Left lobe of liver (tissue), 2 donors: ENCODE measurements around the gene GRIN2C. TPM values are rescaled to one million over a fixed set of nuclear protein-coding genes. Genes with fewer than 3 reads are reported as not detected.
"Not testable (repeated sequence)": the region's sequence is repeated elsewhere in the genome, so short reads cannot be mapped to it uniquely, and the experiment has no call there.

Experiments
- ATAC-seq: fragments of 200-7000 bp; cut with Tn5 transposase; one replicate; pipeline ENCODE4 v1.9.1; 2020; ENCODE audit warnings: mild to moderate bottlenecking, moderate library complexity
- DNase-seq: peaks from one replicate; pipeline ENCODE4 v3.0.0-alpha.2; 2020; ENCODE audit warnings: low spot score
- total RNA-seq: library from RNA; stranded (reverse); gene quantifications from one replicate; pipeline ENCODE4 v1.2.1, GENCODE V29; 2021
- donor health status: DM: no; HTN: no; CAD: no; lungs with moderate emphysema.
- donor health status: DM: no; HTN: yes; CAD: no.

The GRIN2C gene
- total RNA-seq, 1 donor from 2014 or later, result not detected

- ATAC-seq, result no peak
- DNase-seq, result no peak
Measured at GRCh38 chr17:74881073-74881472, 21.4 kb upstream of the GRIN2C start.

GRCh38 chr17:74879308-74879707, 19.6 kb upstream of the GRIN2C start:
- ATAC-seq, result no peak
- DNase-seq, result no peak

DNA sequence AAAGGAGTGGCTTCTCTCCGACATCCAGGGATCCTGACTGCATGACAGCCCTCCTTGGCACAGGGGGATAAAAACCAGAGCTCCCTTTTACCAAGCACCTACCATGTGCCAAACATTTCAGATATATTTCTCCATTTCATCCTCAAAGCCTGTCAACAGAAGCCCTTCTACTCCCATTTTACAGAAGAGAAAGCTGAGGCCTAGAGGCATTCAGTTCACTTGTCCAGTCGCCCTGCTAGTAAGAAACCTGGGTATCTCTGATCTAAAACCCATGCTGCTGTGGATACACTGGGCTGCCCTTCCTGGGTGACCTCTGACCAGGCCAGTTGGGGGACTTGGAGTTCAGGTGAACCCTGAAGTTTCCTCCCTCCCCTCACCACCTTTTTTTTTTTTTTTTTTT, 19.0 kb upstream of the GRIN2C start:
- no peak for ATAC-seq
- no peak for DNase-seq

DNA sequence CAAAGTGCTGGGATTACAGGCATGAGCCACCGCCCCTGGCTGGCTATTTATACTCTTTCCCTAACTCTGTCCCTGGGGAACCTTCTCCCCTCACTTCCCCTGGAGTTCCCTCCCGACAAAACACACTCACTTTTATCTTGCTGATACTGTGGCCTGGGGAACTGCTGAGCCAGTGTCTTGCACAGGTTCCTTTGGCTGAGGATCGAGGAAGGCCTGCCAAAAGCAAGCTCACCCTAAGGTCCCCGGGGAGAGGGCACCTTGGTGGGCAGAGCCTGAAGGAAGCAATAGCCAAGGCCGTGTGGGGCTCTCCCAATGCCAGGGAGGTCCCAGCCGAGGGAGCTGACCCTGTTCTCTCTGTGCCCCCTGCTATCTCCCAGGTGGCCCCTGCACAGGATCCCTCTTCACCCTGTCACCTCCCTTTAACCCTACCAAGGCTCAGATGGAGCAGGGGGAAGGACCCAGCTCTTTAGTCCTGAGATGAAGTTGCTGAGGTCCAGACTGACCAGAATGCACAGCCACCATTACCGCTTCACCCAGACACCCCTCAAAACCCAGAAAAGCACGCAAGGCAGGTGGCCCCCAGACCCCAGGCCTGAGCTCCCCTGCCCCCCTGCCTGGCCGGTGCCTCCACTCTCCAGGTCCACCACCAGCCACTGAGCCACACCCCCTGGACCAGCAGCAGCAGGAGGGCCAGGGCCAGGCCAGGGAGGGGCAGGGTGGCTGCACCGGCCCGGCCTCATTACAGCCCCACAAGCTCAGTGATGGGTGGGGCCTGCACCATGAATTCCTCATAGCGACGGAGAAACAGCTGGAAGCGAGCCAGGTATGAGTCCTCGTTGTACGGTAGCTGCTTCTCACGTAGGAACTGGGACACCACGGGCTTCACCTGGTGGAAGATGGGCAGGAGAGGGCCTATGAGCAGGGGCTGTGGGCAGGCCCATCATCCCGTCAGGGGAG, 18.2 kb upstream of the GRIN2C start:
- no peak for DNase-seq
- no peak for ATAC-seq

DNA sequence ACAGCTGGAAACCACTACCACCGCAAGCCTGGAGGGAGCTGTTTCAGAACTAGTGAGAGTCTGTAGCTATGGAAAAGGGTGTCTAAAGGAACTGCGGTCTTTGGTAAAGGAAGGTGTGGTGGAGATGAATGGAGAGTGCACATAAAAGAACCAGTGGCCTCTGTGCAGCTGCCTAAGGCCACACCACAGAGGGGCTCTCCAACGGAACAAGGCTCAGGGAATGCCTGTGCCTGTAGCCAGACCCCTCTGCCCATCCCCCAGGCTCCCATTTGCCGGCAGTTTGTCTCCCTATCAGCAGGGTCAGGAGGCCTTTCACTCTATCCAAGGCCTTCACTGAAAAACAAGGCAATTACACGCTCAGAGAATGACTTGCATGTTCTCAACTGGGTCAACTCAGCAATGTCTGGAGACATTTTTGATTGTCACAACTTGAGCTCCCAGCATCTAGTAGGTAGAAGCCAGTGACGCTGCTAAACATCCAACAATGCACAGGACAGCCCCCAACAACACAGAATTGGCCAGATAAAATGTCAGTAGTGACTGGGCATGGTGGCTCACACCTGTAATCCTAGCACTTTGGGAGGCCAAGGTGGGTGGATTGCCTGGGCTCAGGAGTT, 16.4 kb upstream of the GRIN2C start:
- ATAC-seq, result no peak
- DNase-seq, result no peak

- DNase-seq, result no peak
- no peak for ATAC-seq
Measured at GRCh38 chr17:74875155-74875976, 15.7 kb upstream of the GRIN2C start.

DNA sequence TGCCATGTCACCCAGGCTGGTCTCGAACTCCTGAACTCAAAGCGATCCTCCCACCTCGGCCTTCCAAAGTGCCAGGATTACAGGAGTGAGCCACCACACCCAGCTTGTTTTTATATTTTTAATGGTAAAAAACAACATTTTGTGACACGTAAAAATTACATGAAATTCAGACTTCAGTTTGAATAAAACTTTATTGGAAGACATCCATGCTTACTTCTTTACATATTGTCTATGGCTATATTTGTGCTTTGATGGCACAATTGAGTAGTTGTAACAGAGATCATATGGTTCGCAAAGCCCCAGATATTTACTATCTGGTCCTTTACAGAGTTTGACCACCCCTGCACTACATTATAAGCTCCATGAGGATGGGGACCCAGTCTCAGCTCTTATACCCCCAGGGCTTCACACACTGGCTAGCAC, 14.9 kb upstream of the GRIN2C start:
- ATAC-seq (no peak), DNase-seq (no peak)

DNA sequence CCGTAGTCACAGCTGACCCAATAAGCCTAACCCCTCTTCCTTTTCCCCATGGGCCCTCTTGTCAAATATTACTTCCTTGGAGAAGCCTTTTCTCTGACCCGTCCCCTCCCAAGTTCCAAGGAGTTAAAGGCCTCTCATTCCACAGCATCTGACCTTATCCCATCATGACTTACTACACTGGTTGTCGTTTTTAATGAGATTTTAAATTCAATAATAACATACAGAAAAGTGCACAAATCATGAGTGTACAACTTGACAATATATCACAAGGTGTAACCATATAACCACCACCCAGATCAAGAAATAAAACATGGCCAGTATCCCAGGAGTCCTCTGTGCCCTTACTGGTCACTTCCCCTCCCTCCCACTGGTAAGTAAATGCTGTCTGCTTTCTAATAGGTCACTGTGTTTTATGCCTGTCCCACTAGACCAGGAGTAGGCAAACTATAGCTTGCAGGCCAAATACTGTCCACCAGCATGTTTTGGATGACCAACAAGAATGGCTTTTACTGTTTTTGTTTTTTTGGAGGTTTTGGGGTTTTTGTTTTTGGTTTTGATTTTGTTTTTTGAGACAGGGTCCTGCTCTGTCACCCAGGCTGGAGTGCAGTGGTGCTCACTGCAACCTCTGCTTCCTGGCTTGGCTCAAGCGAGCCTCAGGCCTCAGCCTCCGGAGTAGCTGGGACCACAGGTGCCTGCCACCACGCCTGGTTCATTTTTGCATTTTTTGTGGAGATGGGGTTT, 14.4 kb upstream of the GRIN2C start:
- ATAC-seq (no peak), DNase-seq (no peak)

- peak; percentile 99 for DNase-seq
- peak; percentile 91 for ATAC-seq
Measured at GRCh38 chr17:74873037-74873873, 13.6 kb upstream of the GRIN2C start.

DNA sequence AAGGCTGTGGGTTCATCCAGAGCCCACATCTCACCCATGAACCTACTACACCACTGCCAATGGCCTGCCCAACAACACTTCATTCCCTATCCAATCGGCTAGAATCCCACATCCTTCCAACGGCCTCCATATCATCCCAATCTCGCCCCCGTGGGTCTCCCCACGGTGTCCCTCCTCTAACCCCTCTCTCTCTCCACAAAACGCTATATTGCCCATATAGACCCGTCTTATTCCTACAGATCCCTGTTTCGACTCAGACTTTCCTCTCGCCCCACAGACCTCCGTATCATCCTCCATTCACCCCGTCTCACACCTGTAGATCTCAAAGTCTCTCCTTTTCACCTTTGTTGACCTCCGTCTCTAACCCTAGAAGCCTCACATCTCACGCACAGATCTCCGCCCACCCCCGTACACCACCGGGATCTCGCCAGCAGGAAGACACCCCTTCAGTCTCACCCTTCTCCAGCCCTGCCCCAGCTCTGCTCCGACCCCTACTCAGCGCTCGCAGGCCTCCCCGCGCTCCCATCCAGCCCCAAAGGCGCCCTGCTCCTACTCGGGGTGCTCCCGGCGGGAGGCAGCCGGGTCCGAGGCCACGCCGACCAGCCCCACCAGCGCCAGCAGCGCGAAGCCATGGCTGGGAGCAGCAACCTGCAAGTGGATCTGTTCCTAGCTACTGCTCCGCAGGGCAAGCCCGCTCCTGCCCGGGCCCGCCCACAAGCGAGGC, 12.8 kb upstream of the GRIN2C start, which contains the start of gene FDXR:
Gene FDXR (minus strand): TSS at position 682 of the 724 bp plus-strand sequence. CDS start 50 bp downstream, at position 632.
- ATAC-seq (no peak), DNase-seq (no peak)

DNA sequence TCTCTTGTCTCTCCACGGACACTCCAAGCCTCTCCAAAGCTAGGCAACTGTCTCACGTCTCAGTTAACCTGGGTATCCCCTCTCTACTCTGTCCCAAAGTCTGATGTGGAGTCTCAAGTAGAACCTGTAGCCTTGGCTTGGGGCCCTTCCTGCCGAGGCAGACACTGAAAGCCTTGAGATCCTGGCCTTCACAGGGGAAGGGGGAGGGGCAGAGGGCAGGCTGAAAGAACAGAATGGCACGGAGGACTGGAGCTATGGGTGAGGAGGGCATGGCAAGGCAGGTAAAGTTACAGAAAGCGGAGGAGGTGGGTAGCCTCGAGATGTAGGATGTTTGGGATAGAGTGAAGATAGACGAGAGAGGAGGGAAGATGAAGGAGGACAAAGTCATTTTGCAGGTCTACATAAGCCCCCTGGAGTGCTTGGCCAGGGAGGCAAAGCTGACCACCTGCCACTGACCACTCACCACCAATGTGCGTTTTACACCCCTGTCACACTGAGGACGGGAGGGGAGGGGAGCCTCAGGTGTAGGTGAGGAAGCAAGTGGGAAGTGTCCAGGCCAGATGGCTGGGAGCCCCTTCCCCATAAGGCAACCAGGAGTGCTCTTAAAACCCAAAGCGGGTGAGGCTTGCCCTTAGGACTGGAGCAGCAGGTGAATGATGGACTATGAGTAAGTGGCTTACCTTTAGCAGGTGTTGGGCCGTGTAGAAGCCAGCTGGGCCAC, 11.8 kb upstream of the GRIN2C start:
- no peak for DNase-seq
- no peak for ATAC-seq

GRCh38 chr17:74870512-74870911, 10.8 kb upstream of the GRIN2C start:
- ATAC-seq (no peak), DNase-seq (no peak)

DNA sequence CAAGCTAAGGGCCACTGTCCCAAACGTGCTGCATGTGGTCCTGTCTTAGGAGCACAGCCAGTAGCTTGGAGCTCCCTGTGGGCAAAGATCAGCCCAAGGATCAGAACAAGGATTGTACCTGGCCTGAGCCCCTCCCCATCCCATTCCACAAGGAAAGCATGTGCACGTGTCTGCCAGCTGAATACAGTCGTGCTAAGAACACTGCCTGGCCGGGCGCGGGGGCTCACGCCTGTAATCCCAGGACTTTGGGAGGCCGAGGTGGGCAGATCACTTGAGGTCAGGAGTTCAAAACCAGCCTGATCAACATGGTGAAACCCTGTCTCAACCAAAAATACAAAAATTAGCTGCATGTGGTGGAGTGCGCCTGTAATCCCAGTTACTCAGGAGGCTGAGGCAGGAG, 10.3 kb upstream of the GRIN2C start:
- DNase-seq, ATAC-seq: not testable (repeated sequence)

DNA sequence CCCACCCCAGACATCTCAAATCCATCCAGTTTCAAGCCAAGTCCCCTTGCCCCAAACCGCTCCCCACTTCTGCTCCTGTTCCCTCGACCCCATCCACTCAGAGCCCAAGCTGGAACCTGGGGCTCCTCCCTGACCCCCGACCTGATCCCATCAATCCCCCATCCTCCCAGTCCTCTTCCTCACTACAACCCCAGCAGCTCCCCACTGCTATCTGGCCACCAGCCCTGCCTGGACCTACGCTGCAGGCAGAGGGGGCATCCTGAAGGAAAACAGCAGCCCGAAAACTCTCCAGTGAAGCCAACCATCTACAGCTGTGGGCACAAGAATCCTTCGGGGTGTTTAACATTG, 9.2 kb upstream of the GRIN2C start:
- DNase-seq, result no peak
- ATAC-seq, result no peak

DNA sequence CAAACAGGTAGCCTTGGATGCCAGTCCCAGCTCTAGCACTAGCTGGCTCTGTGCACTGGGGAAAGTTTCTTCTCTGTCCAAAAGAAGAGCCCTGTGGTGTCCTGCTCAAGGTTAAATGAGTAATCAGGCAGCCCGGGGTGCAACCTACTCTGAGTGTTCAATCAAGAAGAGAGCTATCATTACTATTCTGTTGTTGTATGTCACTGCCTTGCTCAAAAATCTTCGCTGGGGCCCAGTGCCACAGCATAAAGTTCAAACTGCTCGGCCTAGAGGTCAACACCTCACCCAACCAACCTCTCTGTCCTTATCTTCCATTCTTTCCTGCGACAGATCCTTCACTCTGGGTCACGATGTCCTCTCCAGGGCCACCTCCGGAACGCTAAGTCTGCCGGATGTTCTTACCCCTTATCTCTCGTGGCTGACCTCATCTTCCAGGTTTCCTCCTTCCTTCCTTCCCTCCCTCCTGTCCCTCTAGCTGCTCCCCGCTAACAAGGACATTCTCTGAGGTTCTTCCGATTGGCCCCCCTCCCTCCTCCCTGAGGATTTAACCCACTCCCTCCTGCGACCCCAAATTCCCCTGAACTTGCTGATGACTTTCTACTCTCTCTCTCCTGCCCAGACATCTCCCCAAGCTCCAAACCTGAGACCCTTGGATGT, 8.7 kb upstream of the GRIN2C start:
- no peak for ATAC-seq
- DNase-seq, result no peak

- ATAC-seq (no peak), DNase-seq (no peak)
Measured at GRCh38 chr17:74866198-74866835, 6.6 kb upstream of the GRIN2C start.

DNA sequence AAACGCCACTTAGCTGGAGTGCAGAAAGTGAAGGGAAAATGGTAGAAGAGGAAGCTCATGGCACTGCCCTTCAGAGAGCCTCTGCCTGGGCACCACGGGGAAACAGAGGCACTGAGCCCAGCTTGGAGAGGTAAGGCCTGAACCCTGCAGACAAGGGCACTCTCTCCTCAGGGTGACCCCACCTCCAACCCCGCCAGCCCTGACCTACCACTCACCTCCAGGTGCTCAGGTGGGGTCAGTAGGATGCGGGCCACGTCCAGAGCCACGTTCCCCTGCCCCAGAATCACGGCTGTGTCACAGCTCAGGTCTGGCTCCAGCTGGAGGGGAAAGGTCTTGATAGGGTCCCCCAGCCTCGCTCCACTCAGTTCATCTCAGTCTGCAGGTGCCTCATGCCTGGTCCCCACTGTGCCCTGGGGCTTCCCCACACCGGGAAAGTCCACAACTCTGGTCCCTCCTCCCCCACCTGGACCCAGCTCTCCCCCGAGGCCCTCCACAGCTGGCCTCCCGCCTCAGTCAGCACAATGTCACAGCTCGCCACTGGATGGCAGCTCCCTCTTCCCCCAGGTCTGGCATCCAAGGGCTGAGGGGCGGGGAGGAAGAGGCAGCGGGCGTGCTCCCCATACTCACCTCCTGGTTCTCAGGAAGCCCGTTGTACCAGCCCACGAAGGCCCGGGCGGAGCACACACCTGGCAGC, 6.0 kb upstream of the GRIN2C start:
- ATAC-seq, result no peak

More for the DNA sequence above, 6.0 kb upstream of the GRIN2C start:
- DNase-seq, result no peak
